GM21825 (cell line): ENCODE results near the gene SLC38A6.
"Not testable (repeated sequence)": the region's sequence is repeated elsewhere in the genome, so short reads cannot be mapped to it uniquely, and the experiment has no call there.

ENCODE experiments used
- ATAC-seq: cut with Tn5 transposase; IDR thresholded peaks from one replicate; pipeline ENCODE4 v1.9.1; 2021; ENCODE audit warnings: mild to moderate bottlenecking, moderate library complexity; ENCODE audit not compliant: unreplicated experiment

The SLC38A6 gene

GRCh38 chr14:61048640-61049039, 67.6 kb downstream of the SLC38A6 start:
- no peak for ATAC-seq

DNA sequence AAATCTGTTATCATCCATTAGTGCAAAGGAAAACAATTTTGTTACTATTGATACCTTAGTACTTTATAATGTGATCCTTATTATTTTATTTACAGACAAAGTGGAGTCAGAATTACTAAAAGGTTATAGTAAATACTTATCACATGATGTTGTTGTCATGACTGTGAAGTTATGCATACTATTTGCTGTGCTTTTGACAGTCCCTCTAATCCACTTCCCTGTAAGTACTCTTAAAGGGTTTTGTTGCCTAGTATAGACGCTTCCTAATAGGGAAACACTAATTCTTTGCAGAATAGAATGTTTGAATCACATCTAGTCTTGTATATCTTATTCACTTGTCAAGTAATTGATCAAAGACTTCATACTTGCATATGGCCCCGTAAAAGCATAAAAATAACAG, 69.4 kb downstream of the SLC38A6 start:
- no peak for ATAC-seq

DNA sequence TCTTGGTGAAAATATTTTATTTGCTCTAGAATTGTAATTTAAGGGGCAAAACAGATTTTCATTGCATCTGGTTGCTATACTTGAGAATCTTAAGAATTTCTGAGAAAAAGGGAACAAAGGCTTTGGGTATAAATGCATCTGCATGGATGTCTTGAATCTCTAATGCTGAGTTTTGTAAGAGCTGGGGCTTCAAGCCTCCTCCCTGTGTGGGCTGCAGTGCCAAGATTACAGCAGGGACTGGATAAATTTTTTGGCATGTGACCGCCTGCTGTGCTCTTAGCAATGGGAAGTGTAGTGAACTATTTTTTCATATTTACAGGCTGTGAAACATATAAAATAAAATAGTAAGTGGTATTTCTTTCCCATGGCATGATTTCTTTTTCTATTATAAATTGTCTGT, 70.0 kb downstream of the SLC38A6 start:
- no peak for ATAC-seq

GRCh38 chr14:61051621-61052020, 70.6 kb downstream of the SLC38A6 start:
- ATAC-seq: no peak

DNA sequence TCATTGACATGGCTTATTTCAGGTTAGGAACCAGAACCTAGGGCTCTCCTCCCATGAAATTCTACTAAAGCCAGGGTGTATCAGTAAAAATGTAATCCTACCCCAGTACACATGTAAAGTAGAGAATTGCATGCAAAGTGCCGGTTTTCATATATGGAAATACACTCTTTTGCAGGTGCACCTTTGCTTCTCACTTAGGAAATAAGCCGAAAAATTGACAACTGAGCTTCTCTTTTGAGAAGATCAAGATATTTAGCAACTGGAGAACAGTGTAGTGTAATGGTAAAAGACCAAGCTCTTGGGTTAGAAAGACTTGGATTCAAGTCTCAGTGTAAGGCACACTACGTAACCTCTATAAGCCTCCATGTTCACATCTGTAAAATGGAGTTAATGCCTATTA, 82.4 kb downstream of the SLC38A6 start:
- ATAC-seq: no peak

DNA sequence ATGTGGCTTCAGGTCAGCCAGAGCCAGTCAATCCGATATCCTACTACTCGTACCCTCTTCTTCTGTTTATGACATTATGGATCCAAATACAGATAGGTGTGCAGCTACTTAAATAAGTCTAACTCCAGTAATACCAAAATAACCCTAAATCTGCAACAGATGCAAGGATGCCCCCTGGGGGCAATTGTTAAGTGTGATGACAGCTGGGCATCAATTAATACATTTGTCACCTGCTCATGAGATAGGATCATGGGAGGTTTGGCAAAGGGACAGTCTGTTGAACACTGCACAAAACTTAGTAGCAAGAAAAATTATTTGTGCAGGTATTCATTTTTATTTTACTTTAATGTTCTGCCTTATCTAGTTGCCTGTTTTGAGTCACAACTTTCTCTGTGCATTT, 83.2 kb downstream of the SLC38A6 start:
- no peak for ATAC-seq

DNA sequence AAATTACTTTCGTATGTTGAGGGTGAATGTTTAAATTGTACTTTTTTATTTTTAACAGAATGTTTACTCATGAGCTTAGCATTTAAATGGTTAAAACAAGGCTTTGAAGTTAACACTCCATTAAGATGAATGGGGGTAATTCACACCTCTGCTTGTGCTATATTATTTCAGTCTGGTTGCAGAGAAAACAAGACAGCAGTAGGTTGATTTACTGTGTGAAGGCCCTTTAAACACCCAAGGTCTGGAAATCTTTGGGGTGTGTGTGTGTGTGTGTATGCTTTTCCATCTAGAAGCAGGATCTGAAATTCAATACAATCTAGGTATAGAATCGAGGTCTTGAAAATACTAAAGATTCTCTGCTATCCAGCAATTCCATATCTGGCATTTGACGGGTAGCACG, 83.8 kb downstream of the SLC38A6 start:
- no peak for ATAC-seq

GRCh38 chr14:61065656-61066055, 84.6 kb downstream of the SLC38A6 start:
- no peak for ATAC-seq

DNA sequence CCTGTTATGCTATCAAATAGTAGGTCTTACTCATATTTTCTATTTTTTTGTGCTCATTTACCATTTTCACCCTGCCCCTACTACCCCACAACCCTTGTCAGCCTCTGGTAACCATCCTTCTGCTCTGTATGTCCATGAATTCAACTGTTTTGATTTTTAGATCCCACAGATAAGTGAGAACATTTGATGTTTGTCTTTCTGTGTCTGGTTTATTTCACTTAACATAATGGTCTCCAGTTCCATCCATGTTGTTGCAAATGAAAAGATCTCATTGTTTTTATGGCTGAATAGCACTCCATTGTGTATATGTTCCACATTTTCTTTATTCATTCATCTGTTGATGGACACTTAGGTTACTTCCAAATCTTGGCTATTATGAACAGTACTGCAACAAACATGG, 91.4 kb downstream of the SLC38A6 start:
- ATAC-seq: not testable (repeated sequence)

GRCh38 chr14:61074852-61075251, 93.8 kb downstream of the SLC38A6 start:
- no peak for ATAC-seq

DNA sequence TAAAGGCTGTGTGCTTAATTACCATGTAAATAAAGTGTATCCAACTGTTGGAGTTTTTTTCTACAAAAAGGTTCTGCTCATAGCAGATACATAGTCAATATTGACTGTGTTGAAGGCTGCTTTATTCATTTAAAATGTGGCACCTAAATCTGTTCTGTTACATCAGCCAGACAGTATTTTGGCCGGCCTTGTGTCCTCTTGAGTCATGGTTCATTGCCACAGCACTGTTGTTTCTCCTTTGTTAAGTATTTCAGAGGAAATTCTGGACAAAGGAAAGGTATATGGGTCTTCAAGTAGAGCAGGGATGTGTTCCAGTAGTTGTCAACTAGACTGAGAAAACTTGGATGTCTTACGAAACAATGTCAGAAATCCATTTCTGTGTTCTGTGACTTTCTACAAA, 95.5 kb downstream of the SLC38A6 start:
- ATAC-seq: no peak

GRCh38 chr14:61077437-61077836, 96.4 kb downstream of the SLC38A6 start:
- no peak for ATAC-seq

- ATAC-seq: no peak
These were observed 97.1 kb downstream of the SLC38A6 start for GRCh38 chr14:61077951-61078720.

- peak; percentile 78 for ATAC-seq
These were observed 99.6 kb downstream of the SLC38A6 start for GRCh38 chr14:61080591-61081010.

- ATAC-seq: no peak
These were observed 107.0 kb downstream of the SLC38A6 start for GRCh38 chr14:61088081-61088480.

DNA sequence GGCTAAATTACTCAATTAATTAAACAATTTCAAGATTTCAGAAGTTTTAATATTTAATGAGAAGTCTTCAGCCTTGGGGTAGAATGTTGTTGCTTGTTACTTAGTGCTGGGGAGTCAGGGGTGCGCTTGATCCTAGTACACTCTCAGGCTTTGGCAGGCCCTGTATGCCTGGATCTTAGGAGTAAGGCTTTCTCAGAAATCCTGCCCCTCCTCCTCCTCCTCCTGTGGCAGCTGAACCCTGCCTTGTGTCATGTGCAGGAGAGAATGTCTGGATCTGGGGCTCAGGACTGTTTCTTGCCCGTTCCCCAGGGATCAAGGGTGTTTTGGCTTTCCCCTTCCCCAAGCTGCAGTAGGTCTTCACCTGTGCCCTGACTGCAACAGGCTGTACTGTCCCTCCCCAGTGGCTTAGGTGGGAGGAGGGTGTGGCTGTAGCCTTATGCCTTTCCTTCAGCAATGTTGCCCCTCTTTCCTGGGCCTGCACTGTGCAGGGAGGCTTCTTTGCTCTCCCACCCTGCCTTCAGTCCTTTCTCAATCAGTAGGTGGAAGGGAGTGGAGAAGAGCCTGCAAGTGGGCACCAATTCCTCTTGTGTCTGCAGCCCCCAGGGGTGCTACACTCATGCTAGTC, 108.2 kb downstream of the SLC38A6 start:
- no peak for ATAC-seq

GRCh38 chr14:61090432-61091216, 109.6 kb downstream of the SLC38A6 start:
- ATAC-seq: peak; percentile 52

DNA sequence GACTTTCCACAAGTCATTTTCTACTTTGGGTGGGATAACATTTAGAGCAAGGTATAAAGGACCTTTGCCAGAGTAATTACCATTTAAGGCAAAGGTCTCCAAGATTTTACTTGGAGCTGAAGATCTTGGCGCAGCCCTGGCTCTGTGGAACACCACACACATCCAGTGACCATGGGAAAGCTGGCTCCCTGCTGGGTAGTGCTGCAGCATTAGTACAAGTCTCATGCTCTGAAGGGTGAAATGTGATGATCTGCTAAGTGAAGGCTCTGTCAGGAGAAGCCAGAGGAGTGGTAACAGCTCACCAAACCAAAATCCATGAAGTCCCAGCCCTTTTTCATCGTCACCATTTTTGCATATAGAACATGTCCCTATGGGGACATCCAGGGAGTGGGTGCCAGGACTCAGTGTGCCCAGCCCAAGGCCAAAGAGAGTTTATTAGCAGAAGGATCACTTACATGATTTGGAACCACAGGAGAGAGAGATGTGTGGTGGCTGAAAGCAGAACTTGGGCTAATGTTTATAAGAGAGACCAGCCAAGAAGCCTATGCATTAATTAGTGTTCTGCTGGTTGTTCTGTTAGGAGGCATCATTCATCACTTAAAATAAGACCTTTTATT, 110.7 kb downstream of the SLC38A6 start:
- ATAC-seq: no peak

- not testable (repeated sequence) for ATAC-seq
These were observed 117.1 kb downstream of the SLC38A6 start for GRCh38 chr14:61098096-61098495.

DNA sequence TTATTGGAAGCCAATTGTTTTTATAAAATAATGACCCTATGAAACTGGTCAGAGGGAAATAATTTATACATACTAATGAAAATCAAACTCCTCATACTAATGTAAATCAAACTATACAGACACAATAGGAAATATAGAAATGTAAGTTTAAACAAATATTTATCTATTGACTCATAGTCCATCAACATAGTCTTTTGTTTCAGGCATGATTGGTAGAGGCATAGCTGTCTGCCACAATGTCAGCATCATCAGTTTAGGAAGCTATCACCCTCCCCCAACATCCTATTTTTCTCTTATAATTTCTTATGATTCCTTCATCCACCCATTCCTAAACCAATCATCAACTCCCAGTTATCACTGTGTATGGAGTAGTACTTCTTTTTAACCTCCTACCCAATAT, 117.7 kb downstream of the SLC38A6 start:
- no peak for ATAC-seq

GRCh38 chr14:61099216-61099835, 118.3 kb downstream of the SLC38A6 start:
- ATAC-seq: no peak
